HG02870 (cell line): ENCODE data around the gene NBAS.

ENCODE experiments used
- ATAC-seq: cut with Tn5 transposase; IDR thresholded peaks from one replicate; pipeline ENCODE4 v1.9.1; 2021; ENCODE audit warnings: mild to moderate bottlenecking, moderate library complexity; ENCODE audit not compliant: unreplicated experiment

NBAS gene

DNA sequence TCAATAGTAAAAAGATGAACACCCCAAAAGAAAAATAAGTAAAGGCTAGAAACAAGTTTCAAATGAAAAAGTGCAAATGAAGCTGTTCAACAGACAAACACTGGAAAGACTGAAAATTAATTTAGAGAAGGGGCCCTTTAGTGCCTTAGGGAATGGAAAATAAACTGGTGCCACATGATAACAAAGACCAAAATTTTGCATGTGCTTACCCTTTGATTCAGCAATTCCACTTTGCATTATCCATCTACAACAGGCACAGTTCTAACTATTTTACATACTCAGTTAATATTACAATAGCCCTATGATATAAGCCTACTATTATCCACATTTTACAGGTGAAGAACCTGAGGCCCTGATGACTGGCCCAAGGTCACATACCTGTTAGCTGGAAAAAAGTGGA is 183.9 kb downstream of the NBAS start:
- no peak for ATAC-seq

DNA sequence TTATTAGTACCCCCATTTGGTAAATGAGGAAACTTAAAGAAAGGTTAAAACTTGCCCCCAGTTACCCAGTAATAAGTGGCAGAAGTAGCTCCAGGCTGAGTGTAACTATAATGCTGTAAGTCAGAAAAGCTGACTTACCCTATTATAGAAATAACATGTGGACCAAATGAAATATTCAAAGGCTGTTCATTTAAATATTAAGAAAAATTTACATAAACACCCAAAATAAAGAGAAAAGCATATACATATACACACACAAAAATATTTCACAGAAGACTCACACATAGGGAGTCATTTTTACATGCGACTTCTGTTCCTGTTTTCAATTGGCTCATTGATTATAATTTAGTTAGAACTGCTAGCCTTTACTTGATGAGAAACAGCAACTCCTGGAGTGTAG is 189.1 kb downstream of the NBAS start:
- no peak for ATAC-seq

DNA sequence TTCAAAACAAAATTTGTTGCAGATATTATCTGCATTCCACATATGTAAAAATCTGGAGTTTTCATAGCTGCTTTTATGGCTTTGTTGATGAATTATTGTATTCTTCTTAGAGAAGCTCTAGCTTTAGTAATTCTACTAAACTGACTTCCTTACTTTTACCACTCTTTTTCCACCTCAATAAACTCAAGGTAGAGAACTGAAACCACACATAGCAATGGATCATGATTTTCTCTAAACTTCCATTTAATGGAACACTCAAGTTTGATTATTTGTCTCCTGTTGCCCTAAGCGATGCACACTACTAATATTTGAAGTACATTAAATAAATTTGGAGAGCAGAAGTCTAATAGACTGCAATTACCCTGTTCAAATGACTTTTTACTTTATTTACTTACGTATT is 192.0 kb downstream of the NBAS start:
- ATAC-seq = no peak

GRCh38 chr2:15367715-15368114 is 193.4 kb downstream of the NBAS start:
- no peak for ATAC-seq

- no peak for ATAC-seq
Measured at GRCh38 chr2:15367205-15367604, 193.9 kb downstream of the NBAS start.

- no peak for ATAC-seq
Measured at GRCh38 chr2:15365411-15365810, 195.7 kb downstream of the NBAS start.

DNA sequence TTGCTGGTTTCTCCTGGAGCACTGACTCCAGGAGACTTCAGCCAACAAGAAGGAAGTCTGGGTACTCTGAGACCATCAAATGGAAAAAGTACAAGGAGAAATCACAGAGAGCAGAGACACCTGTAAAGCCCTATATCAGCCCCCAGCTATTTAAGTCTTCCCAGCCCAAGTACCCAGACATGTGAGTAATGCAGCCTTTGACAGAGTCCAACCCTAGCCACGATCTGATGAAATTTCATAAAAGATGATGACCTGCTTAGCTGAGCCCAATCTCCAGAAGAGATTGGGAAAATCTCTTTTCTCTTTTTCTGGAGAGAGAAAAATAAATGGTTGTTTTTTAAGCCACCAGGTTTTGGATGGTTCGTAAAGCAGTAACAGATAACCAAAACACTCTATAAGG is 196.6 kb downstream of the NBAS start:
- no peak for ATAC-seq

DNA sequence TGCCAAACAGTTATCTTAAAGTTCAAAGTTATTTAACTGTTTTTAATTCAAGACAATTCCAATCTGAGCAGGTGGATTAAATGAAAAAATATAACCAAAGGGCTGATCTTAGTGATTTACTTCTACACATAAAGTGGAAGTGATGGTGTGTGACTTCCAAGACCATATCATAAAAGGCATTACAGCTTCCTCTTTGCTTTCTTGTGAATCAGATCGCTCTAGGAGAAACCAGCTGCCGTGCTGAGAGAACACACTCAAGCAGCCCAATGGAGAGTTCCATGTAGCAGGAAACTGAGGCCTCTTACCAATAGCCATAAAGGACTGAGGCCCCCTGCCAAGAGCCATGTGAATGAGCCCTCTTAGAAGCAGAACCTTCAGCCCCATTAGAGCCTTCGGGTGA is 197.4 kb downstream of the NBAS start:
- ATAC-seq = no peak

- ATAC-seq = no peak
Measured at GRCh38 chr2:15363142-15363541, 198.0 kb downstream of the NBAS start.

DNA sequence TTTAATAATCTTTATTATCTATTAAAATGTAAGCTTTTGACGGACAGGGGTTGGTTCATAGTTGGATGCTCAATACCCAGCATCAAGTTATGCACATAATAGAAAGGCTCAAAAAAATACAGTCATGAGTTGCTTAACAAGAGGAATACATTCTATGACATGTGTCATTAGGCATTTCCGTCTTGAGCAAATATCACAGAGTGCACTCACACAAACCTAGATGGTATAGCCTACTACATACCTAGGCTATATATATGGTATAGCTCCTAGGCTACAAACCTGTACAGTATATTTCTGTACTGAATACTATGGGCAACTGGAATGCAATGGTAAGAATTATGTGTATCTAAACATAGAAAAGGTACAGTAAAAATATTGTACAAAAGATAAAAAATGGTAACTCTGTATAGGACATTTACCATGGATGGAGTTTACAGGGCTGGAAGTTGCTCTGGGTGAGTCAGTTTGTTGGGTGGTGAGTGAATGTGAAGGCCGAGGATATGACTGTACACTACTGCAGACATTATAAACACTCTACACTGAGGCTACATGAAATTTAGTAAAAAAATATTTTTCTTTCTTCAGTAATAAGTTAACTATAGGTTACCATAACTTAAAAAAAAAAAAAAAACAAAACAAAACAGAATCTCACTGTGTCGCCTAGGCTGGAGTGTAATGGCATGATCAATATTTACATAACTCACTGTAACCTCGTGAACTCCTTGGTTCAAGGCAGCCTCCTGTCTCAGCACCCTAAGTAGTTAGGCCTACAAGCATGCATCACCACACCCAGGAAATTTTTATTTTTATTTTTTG is 201.2 kb downstream of the NBAS start:
- ATAC-seq = no peak

DNA sequence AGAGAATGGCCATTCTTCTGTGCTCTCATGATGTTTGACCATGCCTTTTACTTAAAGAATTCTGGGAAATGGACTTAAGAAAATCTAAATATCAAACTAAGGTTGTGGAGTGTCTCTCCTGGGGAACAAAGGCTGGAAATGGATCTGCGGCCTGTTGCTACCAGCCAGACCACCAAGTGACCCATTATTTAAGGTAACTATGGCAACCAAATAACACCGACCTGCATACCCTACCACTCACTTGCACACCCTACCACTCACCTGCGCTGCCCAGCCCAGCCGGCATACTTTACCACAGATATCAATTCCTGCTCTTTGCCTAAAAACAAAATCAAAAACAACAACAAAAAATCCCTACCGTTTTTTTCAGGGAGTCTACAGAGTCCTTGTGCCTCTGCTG is 203.2 kb downstream of the NBAS start:
- no peak for ATAC-seq

DNA sequence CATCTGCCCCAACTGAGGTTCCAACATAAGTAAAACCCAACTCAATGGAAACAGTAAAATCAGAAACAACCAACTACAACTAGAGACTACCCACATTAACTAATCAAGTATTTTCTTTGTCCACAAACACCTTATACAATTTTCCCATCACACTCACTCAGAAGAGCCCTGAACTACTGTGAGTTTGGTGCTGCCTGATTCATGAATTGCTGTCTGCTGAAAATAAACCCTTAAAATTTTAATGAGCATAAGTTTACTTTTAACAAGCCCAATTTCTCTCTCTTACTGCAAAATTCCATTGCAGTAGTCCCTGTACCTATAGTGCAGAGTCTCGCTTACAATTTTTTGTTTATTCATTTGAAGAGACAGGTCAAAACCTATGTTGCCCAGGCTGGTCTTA is 203.9 kb downstream of the NBAS start:
- ATAC-seq = no peak

GRCh38 chr2:15355386-15355785 is 205.7 kb downstream of the NBAS start:
- ATAC-seq = no peak

GRCh38 chr2:15354596-15355366 is 206.4 kb downstream of the NBAS start:
- ATAC-seq = no peak

DNA sequence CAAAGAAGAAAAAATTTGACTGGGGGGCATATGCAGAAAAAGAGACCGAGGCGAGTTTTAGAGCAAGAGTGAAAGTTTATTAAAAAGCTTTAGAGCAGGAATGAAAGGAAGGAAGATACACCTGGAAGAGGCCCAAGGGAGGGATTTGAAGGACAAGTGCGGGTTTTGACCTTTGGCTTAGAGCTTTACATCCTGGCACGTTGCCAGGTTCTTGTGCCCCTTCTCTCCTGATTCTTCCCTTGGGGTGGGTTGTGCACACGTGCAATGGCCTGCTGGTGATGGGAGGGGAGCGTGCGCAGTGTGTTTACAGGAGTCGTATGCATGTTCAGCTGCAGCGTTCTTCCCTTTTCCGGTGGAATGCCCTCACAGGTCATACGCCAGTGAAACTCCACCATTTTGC is 208.8 kb downstream of the NBAS start:
- ATAC-seq = no peak

- no peak for ATAC-seq
Measured at GRCh38 chr2:15348636-15349035, 212.5 kb downstream of the NBAS start.

DNA sequence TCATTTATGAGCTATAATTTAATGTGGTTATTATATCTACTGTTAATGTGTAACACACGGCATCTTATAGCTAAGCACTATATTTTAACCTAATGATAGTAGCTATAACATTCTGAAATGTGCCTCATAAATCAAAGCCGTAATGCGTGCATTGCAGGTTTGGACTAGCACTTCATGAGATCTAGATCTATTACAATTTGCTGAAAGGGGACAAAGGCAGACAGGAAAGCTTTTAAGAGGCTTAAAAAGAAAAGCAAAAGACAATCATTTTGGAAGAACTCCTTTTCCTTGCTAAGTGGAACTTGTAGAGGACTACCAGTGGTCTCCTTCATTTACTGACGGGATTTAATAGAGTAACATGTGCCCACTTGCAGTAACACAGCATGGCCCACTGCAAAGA is 213.1 kb downstream of the NBAS start:
- ATAC-seq = no peak

DNA sequence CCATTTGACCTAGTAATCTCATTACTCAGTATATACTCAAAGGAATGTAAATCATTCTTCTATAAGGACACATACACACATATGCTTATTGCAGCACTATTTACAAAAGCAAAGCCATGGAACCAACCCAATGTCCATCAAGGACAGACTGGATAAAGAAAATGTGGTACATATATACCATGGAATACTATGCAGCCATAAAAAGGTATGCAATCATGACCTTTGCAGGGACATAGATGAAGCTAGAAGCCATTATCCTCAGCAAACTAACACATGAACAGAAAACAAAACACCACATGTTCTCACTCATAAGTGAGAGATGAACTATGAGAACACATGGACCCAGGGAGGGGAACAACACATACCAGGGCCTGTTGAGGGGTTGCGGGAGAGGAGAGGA is 214.5 kb downstream of the NBAS start:
- no peak for ATAC-seq

- ATAC-seq = no peak
Measured at GRCh38 chr2:15337996-15338666, 223.0 kb downstream of the NBAS start.

DNA sequence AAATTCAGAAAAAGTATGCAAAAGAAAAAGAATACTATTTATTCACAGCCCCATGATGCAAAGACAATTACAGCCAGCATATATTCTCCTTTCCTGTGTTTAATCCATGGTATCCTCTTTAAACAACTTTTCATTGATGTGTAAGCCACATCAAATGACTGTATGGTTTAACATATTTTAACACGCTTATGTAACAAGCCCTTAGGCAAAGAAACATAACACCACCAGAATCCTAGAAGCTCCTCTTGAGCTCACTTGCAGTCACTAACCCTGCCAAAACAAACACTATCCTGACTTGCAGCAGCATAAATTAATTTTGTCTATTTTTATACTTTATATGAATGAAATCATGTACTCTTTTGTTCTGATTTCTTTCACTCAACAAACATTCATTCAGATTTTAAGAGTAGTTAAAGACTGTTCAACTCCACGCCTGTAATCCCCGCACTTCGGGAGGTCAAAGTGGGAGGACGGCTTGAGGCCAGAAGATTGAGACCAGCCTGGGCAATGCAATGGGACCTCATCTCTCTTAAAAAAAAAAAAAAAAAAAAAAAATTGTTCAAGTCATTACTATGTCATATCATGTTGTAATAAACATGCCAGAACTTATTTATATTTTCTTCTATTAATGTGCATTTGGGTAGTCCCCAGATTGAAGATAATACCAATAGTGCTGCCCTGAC is 226.3 kb downstream of the NBAS start:
- no peak for ATAC-seq

GRCh38 chr2:15331787-15332186 is 229.3 kb downstream of the NBAS start:
- ATAC-seq = no peak
